ENCODE measurements around the gene CREB3.

The CREB3 gene

DNA sequence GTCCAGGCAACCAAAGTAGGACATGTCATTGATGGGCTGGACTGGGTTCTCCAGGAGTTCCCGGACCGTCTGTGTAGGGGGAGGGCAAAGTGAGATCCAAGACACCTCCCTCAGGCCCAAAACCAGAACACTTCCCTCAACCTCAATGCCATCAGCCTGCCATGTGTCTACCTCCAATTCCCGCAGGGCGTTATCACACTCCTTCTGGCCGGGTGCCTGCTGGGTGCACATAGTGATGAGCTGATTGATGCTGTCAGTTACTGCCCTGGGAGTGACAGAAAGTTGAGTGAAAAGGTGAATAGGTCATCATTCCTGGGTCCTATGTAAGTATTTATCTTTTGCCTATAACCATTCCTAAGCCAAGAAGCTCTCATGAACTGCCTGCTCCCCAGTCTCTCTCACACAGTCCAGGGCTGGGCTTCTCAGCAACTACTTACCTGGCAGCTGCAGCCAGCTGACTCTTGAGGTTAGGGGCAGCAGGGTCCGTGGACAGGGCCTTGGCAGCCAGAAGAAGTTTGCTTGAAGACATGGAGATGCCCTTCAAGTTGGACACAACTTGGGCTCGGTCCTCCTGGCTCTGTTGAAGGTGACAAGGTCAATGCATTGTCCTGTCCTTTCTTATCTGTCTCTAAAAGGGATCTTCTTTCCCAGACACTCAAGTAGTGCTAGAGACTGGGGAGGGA, 21.5 kb upstream of the CREB3 start:
- TF ChIP-seq EGR1 (IDR thresholded peaks at IDR 0.05) = no peak
- TF ChIP-seq TCF12 (IDR thresholded peaks at IDR 0.05; ENCODE audit: low read depth) = no peak
- TF ChIP-seq RAD21 (IDR thresholded peaks at IDR 0.05; ENCODE audit: low read depth) = no peak
- TF ChIP-seq, protein P1, sequence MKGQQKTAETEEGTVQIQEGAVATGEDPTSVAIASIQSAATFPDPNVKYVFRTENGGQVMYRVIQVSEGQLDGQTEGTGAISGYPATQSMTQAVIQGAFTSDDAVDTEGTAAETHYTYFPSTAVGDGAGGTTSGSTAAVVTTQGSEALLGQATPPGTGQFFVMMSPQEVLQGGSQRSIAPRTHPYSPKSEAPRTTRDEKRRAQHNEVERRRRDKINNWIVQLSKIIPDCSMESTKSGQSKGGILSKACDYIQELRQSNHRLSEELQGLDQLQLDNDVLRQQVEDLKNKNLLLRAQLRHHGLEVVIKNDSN (IDR thresholded peaks at IDR 0.05) = no peak
- TF ChIP-seq, protein P2, sequence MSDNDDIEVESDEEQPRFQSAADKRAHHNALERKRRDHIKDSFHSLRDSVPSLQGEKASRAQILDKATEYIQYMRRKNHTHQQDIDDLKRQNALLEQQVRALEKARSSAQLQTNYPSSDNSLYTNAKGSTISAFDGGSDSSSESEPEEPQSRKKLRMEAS (IDR thresholded peaks at IDR 0.05) = no peak
- TF ChIP-seq NFIC (IDR thresholded peaks at IDR 0.05) = no peak
- TF ChIP-seq TAF1 (IDR thresholded peaks at IDR 0.05; ENCODE audit: low read depth) = no peak
- no peak for TF ChIP-seq YY1 (IDR thresholded peaks at IDR 0.05; ENCODE audit: low read depth)
- TF ChIP-seq CEBPB (IDR thresholded peaks at IDR 0.05) = no peak

DNA sequence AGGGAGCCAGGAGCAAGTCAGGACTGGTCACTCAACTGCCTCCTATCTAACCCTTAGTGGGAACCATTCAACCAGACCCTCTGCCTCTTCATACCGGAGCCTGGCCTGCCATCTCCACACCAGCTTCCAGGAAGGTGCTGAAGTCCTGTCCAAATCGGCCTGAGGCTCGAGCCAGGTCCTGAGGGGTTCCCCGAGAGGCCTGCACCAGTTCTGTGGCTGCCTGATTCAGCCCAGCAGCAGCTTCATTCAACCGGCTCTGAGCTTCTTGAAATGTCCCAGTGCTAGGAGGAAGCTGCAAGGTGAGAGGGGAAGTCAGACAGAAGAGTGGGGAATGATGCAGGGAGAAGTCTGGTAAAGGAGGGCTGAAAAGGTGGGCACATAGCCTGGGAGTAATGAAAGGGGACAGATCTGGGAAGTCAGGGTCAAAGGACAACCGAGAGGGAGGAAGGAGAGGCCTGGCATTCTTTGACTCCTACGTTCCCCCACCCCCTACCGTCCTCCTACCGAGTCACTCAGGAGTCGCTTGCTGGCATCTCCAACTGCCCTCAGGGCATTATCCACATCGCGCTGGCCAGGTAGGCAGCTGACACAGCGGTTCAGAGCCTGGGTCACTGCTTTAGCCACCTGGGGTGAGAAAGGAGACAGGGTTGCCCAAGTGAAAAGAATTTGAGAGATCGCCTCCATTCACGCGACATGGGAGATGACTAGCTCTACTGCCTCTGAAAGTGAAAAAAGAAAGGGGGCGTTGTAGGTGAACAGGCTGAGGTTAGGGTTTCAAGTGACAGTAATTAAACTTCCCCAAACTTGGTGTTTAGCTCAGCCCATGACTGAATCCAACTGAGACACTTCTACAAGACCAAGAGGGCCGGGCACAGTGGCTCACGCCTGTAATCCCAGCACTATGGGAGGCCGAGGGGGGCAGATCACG, 20.7 kb upstream of the CREB3 start:
- TF ChIP-seq ZBTB7A (IDR thresholded peaks at IDR 0.05; ENCODE audit: low read depth) (no peak), TCF12 (IDR thresholded peaks at IDR 0.05; ENCODE audit: low read depth) (no peak), RAD21 (IDR thresholded peaks at IDR 0.05; ENCODE audit: low read depth) (no peak), EP300 (IDR thresholded peaks at IDR 0.05; ENCODE audit: borderline replicate concordance) (no peak), CREB1 (IDR thresholded peaks at IDR 0.05; ENCODE audit: low read depth) (no peak), TAF1 (IDR thresholded peaks at IDR 0.05; ENCODE audit: low read depth) (no peak), FOXM1 (IDR thresholded peaks at IDR 0.05; ENCODE audit: borderline replicate concordance, low read depth) (no peak), CEBPB (IDR thresholded peaks at IDR 0.05) (no peak), NFIC (IDR thresholded peaks at IDR 0.05) (no peak)
- TF ChIP-seq, protein P1 (IDR thresholded peaks at IDR 0.05) = no peak

DNA sequence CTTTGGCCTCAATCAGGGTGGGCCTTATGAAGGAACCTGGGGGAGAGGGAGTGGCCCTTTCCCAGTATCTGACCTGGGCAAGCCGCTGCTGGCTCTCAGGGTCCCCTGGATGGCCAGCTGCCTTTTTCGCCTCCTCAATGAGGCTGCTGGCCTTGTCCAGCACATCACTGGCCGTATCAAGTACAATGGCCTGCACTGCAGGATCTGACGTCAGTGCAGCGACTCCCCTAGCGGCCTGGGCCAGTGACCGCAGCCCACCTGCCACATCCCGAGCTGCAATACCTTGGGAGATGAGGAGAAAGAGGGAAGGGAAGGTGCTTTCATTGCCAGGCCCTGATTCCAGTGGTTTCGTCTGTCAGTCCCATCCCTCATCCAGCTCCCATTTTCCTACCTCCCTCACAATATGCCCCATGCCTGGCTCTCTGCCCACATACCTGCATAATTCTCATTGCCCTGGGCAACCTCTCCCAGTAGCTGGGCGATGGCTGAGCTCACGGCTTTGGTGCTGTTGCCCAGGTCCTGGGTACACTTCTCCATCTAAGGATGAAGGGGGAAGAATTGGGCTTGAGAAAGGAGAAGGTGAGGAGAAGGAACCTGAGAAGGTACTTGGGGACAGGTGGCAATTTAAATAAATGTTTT, 19.6 kb upstream of the CREB3 start:
- TF ChIP-seq NFIC (IDR thresholded peaks at IDR 0.05) (0 out of 2 replicates have a peak, but pooled peaks have one; percentile 22), EGR1 (IDR thresholded peaks at IDR 0.05) (no peak), TEAD4 (IDR thresholded peaks at IDR 0.05) (peak; percentile 61)

DNA sequence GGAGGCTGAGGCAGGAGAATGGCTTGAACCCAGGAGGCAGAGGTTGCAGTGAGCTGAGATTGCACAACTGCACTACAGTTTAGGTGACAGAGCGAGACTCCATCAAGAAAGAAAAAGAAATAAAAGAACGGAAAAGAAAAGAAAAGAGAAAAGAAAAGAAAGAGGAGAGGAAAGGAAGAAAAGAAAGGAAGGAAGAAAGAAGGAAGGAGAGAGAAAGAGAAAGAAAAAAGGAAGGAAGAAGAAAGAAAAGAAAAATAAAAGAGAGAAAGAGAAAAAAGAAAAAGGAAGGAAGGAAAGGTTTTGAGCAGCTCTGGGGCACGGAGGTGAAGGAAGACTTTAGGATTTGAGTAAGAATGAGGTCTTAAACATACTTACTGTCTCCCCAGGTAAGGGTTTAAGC, 18.9 kb upstream of the CREB3 start:
- TF ChIP-seq TAF1 (IDR thresholded peaks at IDR 0.05; ENCODE audit: low read depth) (no peak), TEAD4 (IDR thresholded peaks at IDR 0.05) (no peak), FOXM1 (IDR thresholded peaks at IDR 0.05; ENCODE audit: borderline replicate concordance, low read depth) (no peak), RAD21 (IDR thresholded peaks at IDR 0.05; ENCODE audit: low read depth) (no peak), NFIC (IDR thresholded peaks at IDR 0.05) (no peak), CREB1 (IDR thresholded peaks at IDR 0.05; ENCODE audit: low read depth) (no peak), EGR1 (IDR thresholded peaks at IDR 0.05) (no peak), CEBPB (IDR thresholded peaks at IDR 0.05) (no peak)
- TF ChIP-seq, protein P3, sequence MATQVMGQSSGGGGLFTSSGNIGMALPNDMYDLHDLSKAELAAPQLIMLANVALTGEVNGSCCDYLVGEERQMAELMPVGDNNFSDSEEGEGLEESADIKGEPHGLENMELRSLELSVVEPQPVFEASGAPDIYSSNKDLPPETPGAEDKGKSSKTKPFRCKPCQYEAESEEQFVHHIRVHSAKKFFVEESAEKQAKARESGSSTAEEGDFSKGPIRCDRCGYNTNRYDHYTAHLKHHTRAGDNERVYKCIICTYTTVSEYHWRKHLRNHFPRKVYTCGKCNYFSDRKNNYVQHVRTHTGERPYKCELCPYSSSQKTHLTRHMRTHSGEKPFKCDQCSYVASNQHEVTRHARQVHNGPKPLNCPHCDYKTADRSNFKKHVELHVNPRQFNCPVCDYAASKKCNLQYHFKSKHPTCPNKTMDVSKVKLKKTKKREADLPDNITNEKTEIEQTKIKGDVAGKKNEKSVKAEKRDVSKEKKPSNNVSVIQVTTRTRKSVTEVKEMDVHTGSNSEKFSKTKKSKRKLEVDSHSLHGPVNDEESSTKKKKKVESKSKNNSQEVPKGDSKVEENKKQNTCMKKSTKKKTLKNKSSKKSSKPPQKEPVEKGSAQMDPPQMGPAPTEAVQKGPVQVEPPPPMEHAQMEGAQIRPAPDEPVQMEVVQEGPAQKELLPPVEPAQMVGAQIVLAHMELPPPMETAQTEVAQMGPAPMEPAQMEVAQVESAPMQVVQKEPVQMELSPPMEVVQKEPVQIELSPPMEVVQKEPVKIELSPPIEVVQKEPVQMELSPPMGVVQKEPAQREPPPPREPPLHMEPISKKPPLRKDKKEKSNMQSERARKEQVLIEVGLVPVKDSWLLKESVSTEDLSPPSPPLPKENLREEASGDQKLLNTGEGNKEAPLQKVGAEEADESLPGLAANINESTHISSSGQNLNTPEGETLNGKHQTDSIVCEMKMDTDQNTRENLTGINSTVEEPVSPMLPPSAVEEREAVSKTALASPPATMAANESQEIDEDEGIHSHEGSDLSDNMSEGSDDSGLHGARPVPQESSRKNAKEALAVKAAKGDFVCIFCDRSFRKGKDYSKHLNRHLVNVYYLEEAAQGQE (IDR thresholded peaks at IDR 0.05; ENCODE audit: low read depth) = no peak
- TF ChIP-seq, protein P2 (IDR thresholded peaks at IDR 0.05) = no peak
- TF ChIP-seq, protein P1 (IDR thresholded peaks at IDR 0.05) = no peak

DNA sequence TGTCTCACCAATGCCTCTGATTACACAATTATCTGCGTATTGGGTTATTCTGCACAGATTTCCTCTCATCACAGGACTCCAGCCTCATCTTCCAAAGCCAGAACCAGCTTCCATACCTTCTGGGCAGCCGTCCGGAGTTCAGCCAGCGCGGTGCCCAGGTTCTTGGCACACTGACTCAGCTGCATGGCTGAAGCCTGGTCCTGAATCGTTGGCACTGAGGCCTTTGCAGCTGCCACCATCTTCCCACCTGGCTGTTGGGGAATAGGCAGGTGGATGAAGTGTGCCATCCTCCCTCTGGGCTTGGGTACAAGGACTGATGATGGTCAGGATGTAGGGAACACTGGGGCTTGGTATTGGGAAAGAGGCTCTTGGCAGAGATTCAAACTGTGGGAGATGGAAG, 18.3 kb upstream of the CREB3 start:
- TF ChIP-seq TAF1 (IDR thresholded peaks at IDR 0.05; ENCODE audit: low read depth) (no peak), CREB1 (IDR thresholded peaks at IDR 0.05; ENCODE audit: low read depth) (no peak), YY1 (IDR thresholded peaks at IDR 0.05; ENCODE audit: low read depth) (no peak), EGR1 (IDR thresholded peaks at IDR 0.05) (no peak), RAD21 (IDR thresholded peaks at IDR 0.05; ENCODE audit: low read depth) (no peak), CEBPB (IDR thresholded peaks at IDR 0.05) (no peak), TCF12 (IDR thresholded peaks at IDR 0.05; ENCODE audit: low read depth) (no peak), NFIC (IDR thresholded peaks at IDR 0.05) (no peak)
- TF ChIP-seq, protein P1 (IDR thresholded peaks at IDR 0.05) = no peak

Measured in Ishikawa (cell line).